Measurements from ENCODE around the gene PTEN.

Gene PTEN

GRCh38 chr10:87918254-87918859 lies 54.9 kb downstream of the PTEN start:
- TF ChIP-seq CTCF (IDR thresholded peaks at IDR 0.05; ENCODE audit: low read depth, low read length) = no peak
- no peak overlapping the region for H3K4me3 ChIP-seq (ENCODE audit: low read depth, low read length)

GRCh38 chr10:87920538-87920937 lies 57.1 kb downstream of the PTEN start:
- TF ChIP-seq CTCF (IDR thresholded peaks at IDR 0.05; ENCODE audit: low read depth, low read length) = no peak
- no peak overlapping the region for H3K4me3 ChIP-seq (ENCODE audit: low read depth, low read length)

- no peak for TF ChIP-seq CTCF (IDR thresholded peaks at IDR 0.05; ENCODE audit: low read depth, low read length)
- no peak overlapping the region for H3K4me3 ChIP-seq (ENCODE audit: low read depth, low read length)
These were observed 58.7 kb downstream of the PTEN start for GRCh38 chr10:87921931-87922688.

- H3K4me3 ChIP-seq (ENCODE audit: low read depth, low read length) = no peak overlapping the region
- no peak for TF ChIP-seq CTCF (IDR thresholded peaks at IDR 0.05; ENCODE audit: low read depth, low read length)
These were observed 59.8 kb downstream of the PTEN start for GRCh38 chr10:87923233-87923632.

- no peak for TF ChIP-seq CTCF (IDR thresholded peaks at IDR 0.05; ENCODE audit: low read depth, low read length)
These were observed 62.1 kb downstream of the PTEN start for GRCh38 chr10:87925570-87925969.

GRCh38 chr10:87927091-87927490 lies 63.7 kb downstream of the PTEN start:
- TF ChIP-seq CTCF (IDR thresholded peaks at IDR 0.05; ENCODE audit: low read depth, low read length) = no peak
- H3K4me3 ChIP-seq (ENCODE audit: low read depth, low read length) = no peak overlapping the region

More at GRCh38 chr10:87925570-87925969, 62.1 kb downstream of the PTEN start:
- no peak overlapping the region for H3K4me3 ChIP-seq (ENCODE audit: low read depth, low read length)

- no peak for TF ChIP-seq CTCF (IDR thresholded peaks at IDR 0.05; ENCODE audit: low read depth, low read length)
- H3K4me3 ChIP-seq (ENCODE audit: low read depth, low read length) = no peak overlapping the region
These were observed 65.6 kb downstream of the PTEN start for GRCh38 chr10:87928996-87929395.
